Skin epidermis (tissue), 12 donors: ENCODE measurements around the gene GPR137B.
"Not testable (repeated sequence)": the region's sequence is repeated elsewhere in the genome, so short reads cannot be mapped to it uniquely, and the experiment has no call there.

Experiments
- H3K27ac ChIP-seq, 21 experiments: fragments of 200-600 bp; sonication (generic) in 11 of 21; one replicate each; pipeline ENCODE4 v1.5.0; 2020; ENCODE audit warnings: mild to moderate bottlenecking in 3 of 21, inconsistent platforms in 2 of 21, moderate library complexity in 2 of 21
- H3K4me3 ChIP-seq, 7 experiments: fragments of 200-600 bp; sonication (generic) in 2 of 7; one replicate each; pipeline ENCODE4 v1.5.0; 2020; ENCODE audit warnings: inconsistent platforms in 2 of 7, mild to moderate bottlenecking in 2 of 7, moderate library complexity in 1 of 7

Gene GPR137B

DNA sequence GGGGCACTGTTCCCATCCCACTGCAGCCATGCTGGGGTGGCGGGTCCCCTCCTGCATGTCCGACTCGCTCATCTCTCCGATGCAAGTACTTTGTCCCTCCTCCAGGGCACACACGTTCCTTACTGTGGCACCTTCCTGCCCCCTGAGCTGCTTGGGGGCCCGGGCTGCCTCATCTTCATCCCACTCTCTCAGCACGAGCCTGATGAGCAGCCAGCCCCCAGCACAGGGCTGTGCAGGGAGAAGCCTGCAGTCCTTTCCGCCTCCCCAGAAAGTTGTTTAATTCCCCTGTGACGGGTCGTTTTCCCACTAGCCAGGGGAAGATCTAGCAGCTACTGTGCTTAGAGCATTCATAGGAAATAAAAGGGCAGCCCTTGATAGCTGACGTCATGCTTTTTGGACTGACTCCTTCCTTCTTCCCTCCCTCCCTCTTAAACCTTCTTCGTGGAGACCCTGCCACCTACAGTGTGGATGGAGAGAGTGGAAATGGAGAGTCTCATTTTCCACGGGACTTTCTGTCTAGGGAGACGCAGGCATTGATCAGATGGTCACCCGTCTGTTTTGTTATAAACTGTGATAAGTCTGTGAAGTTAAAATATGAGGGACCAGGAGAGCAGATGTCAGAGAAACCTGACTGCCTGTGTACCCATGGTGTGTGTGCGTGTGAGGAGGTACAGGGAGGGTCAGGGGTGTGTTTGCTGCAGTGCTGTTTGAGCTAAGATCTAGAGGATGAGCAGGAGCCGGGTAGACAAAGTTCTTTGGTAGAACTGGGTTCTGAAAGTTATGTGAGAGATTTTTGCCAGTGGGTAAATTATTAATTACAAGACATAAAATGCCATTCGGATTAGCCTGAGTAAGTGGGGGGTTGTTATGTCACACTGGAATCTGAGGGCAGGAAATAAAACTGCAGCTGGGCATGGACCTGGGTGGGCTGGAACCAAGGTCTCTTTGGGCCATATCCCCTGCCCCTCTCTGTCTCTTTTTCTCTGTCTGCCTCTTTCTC, 34.3 kb downstream of the GPR137B start:
- H3K27ac ChIP-seq, result no peak overlapping the region
- H3K4me3 ChIP-seq, result no peak overlapping the region

DNA sequence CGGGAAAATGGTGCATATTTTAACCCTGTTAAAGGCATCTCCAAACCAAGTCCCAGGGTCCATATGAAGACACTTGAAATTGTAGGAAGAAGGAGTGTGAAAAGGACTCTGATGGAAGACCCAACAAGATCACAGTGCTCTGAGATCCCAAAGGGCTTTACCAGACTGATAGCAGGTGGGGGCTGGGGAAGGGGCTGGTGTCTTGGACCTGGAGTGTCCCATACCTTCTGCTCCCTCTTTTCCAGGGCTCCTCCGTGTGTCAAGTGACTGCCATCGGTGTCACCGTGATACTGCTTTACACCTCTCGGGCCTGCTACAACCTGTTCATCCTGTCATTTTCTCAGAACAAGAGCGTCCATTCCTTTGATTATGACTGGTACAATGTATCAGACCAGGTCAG, 37.3 kb downstream of the GPR137B start:
- Histone ChIP-seq H3K4me3 (no peak overlapping the region), H3K27ac (no peak overlapping the region)

DNA sequence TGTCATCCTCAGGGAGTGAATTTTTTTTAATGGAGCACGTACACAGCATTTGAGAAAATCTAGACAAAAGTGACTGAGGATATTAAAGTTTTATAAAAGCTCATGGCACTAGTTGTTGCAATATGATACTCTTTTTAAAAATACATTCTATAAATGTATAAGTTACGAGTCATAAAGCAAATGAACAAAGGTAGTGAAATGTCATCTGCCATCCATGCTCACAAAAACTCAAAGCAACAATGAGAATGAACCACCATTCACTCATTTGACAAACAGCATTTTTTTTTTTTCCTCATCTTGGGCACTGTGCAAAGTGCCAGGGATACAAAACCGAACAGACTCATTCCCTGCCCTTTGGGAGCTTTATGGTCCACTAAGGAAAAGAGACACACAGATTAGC, 38.7 kb downstream of the GPR137B start:
- no peak overlapping the region for H3K4me3 ChIP-seq
- H3K27ac ChIP-seq, result no peak overlapping the region

DNA sequence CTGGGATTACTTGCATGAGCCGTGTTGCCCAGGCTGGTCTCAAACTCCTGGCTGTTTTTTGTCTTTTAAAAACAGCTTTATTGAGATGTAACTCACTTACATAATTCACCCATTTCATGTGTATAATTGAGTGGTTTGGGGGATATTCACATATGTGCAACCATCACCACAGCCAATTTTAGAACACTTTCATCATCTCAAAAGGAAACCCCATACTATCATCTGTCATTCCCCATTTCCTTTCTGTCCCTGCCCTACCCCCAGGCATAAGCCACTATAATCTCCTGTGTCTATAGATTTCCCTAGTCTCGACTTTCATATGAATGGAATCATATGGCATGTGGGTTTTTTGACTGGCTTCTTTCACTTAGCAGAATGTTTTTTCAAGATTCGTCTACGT, 43.3 kb downstream of the GPR137B start:
- no peak overlapping the region for H3K27ac ChIP-seq

DNA sequence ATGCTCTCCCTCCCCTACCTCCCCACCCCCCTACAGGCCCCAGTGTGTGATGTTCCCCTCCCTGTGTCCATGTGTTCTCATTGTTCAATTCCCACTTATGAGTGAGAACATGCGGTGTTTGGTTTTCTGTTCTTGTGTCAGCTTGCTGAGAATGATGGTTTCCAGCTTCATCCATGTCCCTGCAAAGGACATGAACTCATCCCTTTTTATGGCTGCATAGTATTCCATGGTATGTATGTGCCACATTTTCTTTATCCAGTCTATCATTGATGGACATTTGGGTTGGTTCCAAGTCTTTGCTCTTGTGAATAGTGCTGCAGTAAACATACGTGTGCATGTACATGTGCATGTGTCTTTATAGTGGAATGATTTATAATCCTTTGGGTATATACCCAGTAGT, 44.1 kb downstream of the GPR137B start:
- not testable (repeated sequence) for H3K4me3 ChIP-seq, H3K27ac ChIP-seq

More for the DNA sequence above, 43.3 kb downstream of the GPR137B start:
- no peak overlapping the region for H3K4me3 ChIP-seq

DNA sequence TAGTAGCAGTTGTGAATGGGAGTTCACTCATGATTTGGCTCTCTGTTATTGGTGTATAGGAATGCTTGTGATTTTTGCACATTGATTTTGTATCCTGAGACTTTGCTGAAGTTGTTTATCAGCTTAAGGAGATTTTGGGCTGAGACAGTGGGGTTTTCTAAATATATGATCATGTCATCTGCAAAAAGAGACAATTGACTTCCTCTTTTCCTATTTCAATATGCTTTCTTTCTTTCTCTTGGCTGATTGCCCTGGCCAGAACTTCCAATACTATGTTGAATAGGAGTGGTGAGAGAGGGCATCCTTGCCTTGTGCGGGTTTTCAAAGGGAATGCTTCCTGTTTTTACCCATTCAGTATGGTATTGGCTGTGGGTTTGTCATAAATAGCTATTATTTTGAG, 45.7 kb downstream of the GPR137B start:
- H3K27ac ChIP-seq, H3K4me3 ChIP-seq: not testable (repeated sequence)

DNA sequence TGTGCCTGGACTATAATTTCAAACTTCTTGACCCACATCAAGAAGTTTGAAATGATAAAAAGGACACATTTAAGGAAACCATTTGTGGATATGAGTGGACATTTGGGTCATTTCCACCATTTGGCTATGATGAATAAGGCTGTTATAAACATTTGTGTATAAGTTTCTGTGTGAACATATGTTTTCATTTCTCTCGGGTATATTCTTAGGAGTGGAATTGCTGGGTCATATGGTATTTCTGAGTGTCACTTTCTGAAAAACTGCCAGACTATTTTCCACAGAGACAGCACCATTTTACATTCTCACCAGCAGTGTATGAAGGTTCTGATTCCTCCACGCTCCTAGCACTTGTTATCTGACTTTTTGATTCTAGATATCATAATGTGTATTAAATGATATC, 50.8 kb downstream of the GPR137B start:
- Histone ChIP-seq H3K4me3 (no peak overlapping the region), H3K27ac (no peak overlapping the region)

DNA sequence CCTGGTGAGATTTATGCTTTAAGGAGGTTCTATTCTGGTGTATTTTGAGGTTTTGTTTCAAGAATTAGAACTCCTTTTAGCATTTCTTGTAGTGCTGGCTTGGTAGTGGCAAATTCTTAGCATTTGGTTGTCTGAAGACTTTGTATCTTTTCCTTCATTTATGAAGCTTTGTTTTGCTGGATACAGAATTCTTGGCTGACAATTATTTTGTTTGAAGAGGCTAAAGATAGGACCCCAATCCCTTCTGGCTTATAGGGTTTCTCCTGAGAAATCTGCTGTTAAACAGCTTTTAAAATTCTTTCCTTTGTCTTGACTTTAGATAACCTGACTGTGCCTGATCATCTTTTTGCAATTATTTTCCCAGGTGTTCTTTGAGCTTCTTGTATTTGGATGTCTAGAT, 58.6 kb downstream of the GPR137B start:
- Histone ChIP-seq H3K27ac (no peak overlapping the region), H3K4me3 (no peak overlapping the region)

DNA sequence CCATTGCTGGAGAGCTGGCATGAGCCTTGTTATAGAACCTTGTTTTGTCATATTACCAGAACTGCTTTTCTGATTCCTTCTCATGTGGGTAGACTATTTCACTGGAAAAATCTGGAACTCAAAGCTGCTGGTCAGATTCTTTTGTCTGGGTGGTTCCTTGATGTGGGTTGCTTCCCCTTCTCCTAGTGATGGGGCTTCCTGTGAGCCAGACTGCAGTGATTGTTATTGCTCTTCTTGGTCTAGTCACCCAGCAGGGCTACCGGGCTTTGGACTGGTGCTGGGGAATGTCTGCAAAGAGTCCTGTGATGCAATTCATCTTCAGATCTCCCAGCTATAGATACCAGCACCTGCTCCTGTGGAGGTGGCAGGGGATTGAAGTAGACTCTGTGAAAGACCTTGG, 59.4 kb downstream of the GPR137B start:
- Histone ChIP-seq H3K4me3 (no peak overlapping the region), H3K27ac (no peak overlapping the region)

DNA sequence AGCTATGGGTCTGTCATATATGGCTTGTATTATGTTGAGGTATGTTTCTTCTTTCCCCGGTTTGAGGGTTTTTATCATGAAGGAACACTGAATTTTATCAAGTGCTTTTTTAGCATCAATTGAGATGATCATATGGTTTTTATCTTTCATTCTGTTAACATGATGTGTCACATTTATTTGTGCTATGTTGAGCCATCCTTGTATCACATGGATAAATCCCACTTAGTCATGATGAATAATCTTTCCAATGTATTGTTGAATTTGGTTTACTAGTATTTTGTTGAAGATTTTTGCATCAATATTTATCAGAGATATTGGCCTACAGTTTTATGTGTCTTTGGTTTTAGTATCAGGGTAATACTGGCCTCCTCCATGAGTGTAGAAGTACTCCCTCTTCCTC, 61.7 kb downstream of the GPR137B start:
- no peak overlapping the region for H3K4me3 ChIP-seq
- no peak overlapping the region for H3K27ac ChIP-seq

DNA sequence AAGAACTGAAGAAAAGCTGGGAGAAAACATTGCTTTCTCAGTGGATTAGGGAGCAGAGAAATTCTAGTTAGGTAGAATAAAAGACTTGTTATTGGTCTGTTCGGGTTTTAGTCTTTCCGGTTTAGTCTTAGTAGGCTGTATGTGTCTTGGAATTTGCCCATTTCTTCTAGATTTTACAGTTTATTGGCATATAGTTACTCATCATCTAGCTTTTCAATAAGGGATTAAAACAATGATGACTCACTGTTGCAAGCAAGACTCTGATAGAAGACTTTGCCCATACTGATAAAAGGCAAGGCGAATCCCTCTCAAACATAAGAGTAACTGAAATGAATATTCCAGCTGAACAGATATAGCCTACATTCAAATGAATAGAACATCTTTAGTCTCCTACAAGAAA, 62.3 kb downstream of the GPR137B start:
- H3K27ac ChIP-seq, result no peak overlapping the region
- H3K4me3 ChIP-seq, result no peak overlapping the region

DNA sequence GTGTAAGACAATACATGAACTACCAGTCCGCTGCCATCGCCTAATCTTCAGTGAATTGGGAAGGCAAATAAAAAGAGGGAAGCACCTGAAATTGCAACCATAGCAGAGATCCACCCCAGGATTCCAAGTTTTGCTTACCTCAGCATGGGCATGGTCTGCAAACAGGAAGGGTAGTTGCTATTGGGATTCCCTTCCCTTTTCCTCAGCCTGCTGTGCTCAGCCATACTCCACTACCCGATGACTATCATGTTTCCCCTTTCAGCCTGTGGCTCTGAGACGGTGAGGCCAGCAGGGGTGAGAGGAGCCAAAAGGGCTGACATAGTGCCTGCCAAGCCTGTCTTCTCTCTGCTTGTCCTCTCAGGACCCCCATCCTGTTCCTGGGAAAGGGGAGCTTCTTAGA, 64.2 kb downstream of the GPR137B start:
- Histone ChIP-seq H3K27ac (peak overlapping the region in 1 of 21 experiments; percentile 50), H3K4me3 (no peak overlapping the region)

DNA sequence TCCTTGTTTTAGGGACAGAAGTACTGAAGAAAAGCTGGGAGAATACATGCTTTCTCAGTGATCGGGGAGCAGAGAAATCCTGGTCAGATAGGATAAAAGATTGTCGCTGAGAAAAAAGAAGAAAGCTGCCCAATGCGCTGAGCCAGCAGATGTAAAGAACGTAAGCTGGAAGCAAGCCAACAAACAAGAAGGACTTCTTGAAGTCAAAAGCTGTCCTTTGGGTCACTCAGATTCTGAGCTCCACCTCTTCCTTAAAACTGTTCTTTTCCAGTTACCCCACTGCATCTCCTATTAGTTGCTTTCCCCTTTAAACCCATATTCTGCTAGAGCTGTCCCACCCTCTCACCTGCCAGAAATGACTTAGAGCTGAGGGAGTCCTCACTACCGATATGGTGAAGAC, 64.8 kb downstream of the GPR137B start:
- Histone ChIP-seq H3K27ac (peak overlapping the region in 2 of 21 experiments; percentile 16 to 50), H3K4me3 (no peak overlapping the region)

DNA sequence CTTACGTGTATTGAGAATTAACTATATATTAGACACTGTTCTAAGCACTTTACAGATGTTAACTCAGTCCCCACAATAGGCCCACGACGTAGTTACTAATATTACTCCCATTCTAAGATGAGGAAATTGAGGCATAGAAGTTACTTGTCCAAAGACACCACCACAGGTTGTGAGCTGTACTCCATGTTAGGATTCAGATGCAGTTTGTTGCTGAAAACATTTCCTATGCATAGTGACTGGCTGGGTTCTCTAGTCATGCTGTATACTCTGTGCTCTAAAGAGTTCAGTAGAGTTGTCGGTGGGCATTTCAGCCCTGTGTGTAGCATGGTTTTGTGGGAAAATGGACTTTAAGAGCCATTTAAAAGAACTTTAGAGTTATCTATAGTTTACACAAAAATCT, 65.2 kb downstream of the GPR137B start:
- Histone ChIP-seq H3K4me3 (no peak overlapping the region), H3K27ac (no peak overlapping the region)

DNA sequence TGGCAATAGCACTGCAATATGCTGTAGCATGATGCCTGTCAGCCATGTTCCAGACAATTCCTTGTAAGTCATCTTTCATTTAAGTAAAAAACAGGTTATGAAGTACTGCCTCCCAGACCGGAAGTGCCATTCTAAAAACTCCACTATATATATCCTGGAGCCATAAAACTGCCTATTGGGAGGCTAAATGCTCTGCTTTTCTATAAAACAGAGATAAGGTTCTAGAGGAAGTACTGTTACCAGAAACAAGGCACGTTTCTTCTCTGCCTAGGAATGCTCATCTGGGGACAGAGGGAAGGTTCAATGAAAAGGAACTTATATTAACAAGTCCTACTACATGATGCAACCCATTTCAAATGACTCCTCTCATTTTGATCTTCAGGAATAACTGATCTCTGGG, 66.8 kb downstream of the GPR137B start:
- Histone ChIP-seq H3K4me3 (no peak overlapping the region), H3K27ac (no peak overlapping the region)

DNA sequence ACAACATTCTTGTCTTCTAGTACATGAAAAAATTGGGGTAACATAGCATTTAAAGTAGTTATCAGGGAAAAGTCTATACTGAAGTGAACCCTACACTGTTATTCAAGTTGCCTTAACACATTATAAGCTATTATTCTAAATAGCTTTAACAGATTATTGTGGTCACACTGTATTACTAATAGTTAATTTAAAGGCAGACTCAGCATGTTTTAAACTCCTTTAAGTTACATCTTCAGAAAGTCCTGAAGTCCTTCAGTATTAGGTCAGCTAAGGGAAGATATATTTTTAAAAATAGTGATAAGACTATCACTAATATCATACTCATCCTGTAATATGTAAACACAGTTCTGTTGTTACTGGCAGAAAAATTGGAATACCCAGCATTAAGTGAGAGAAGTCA, 67.4 kb downstream of the GPR137B start:
- Histone ChIP-seq H3K27ac (no peak overlapping the region), H3K4me3 (no peak overlapping the region)

DNA sequence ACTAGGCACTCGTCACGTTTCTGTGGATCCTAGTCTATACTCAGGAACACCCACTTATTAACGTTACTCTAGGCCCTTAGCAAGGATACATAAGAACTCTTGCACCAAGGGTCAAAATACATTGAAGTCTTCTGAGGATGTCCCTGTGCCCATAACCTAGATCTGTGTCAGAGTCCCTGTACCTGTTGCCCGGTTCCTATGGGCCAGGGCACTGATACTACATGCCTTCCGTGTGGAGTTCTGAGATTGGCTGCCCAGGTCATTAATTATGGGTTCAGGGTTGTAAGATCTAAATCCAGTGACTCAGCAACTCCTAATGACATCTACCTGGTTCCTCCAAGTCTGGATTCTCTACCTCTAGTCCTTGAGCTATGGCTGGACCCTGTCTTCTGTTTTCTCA, 69.5 kb downstream of the GPR137B start:
- Histone ChIP-seq H3K27ac (no peak overlapping the region), H3K4me3 (no peak overlapping the region)

DNA sequence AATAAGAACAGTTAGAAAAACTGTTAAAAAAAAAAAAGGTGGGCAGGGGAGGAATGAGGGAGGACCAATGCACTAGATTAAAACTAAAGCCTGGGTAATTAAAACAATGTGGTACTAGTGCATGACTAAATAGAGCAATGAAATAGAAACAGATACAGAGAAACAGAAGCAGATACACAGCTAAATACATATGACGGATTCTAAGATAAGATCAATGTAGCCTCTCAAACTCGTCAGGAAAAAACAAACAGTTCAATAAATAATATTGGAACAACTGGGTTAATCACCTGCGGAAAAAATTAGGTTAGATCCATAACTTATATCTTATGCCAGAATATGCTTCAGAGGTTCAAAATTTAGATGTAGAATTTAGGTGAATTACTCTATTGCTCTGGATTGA, 71.2 kb downstream of the GPR137B start:
- H3K4me3 ChIP-seq, result no peak overlapping the region
- H3K27ac ChIP-seq, result no peak overlapping the region

DNA sequence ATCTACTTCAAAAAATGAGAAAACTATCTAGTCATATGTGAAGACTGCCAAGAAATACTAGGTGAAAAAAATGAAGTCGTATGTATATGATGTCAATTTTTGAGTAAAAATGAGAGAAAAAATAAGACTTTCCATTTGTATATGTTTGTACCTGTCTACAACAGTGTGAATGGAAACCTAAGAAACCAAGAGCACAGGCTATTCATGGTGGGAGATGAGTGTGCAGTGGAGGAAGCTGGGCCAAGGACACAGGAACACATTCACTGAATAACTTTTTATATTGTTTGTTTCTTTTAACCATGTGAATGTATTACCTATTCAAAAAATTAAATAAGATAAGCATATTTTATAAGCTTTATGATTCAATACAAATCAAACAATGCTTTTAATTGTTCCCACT, 72.4 kb downstream of the GPR137B start:
- H3K27ac ChIP-seq, result no peak overlapping the region
- H3K4me3 ChIP-seq, result no peak overlapping the region

DNA sequence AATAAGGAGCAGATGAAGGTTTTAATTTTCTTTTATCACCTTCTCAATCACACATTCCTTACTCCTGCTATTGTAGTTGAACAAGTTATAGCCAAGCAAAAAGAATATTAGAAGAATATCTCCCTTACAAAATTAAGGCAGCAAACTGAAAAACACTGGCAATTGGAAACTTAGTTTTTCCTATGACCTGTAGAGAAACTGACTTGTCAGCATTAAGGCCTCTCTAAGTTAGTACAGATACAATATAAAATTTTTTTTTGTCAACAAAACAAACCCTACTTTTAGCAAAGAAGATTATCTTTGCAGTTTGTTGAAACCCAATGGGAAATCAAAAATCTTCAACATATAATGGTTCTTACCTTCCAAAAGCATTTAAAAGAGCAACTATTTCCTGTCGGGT, 78.1 kb downstream of the GPR137B start:
- no peak overlapping the region for H3K27ac ChIP-seq
- H3K4me3 ChIP-seq, result no peak overlapping the region

DNA sequence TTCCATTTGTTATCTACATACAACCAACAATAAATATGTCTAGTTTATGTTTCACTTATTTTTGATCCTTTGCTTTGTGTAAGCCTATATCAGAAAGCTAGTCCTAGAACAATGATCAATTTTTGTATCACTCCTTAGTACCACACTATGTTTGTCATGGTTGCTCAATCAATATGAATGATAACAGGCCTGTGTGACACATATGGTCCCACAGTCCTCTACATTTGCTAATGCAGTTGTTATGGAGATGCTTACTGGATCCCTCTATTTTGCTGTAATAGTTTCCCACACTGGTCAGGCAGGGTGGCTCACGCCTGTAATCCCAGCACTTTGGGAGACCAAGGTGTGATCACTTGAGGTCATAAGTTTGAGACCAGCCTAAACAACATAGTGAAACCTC, 80.3 kb downstream of the GPR137B start:
- H3K27ac ChIP-seq, result no peak overlapping the region
- H3K4me3 ChIP-seq, result no peak overlapping the region

DNA sequence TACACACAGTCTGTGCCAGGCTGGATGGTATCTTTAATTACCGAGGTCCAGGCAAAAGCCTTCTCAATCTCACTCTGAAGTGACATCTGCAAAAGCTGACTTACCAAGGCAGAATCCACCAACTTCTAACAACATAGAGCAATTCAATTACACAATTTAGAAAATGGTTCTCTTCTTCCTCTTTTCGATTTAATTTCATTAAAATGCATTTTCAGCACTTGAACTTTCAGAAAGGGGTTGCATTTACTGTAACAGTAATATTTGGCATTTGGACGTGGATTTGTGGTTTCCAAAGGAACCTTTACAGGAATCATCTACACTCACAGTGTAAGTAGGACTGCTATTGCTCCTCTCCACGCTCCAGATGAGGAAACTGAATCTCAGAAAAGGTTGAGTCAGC, 86.1 kb downstream of the GPR137B start:
- Histone ChIP-seq H3K27ac (no peak overlapping the region), H3K4me3 (no peak overlapping the region)
